Stomach (tissue), 9 donors: ENCODE data around the gene STAT5B. TPM values are rescaled to one million over a fixed set of nuclear protein-coding genes. Genes with fewer than 3 reads are reported as not detected.

Experiments used
- DNase-seq, 2 donors: peaks; one replicate each; pipeline versions ENCODE4 v3.0.0 to v3.0.0-alpha.2; 2013 to 2019
- H3K27ac ChIP-seq, 5 donors: fragments of 200-600 bp in 4 of 5; sonication (generic) in 4 of 5; one replicate each; pipeline ENCODE4 v1.5.1; 2013 to 2019; ENCODE audit warnings: mild to moderate bottlenecking in 1 of 5, moderate library complexity in 1 of 5
- H3K27me3 ChIP-seq, 3 donors: fragments of 200-600 bp; sonication (generic); one replicate each; pipeline ENCODE4 v1.5.1; 2017 to 2019; ENCODE audit warnings: mixed run types in 1 of 3
- H3K36me3 ChIP-seq, 4 donors: fragments of 200-600 bp; sonication (generic); 1 replicate in 3 of 4; 2 replicates in 1 of 4; pipeline ENCODE4 v1.5.1; 2016 to 2019
- H3K4me1 ChIP-seq, 4 donors: fragments of 200-600 bp; sonication (generic); one replicate each; pipeline ENCODE4 v1.5.1; 2016 to 2019
- H3K4me3 ChIP-seq, 4 donors: fragments of 200-600 bp; sonication (generic) in 3 of 4; one replicate each; pipeline ENCODE4 v1.5.1; 2016 to 2019; ENCODE audit warnings: mild to moderate bottlenecking in 1 of 4
- H3K9me3 ChIP-seq, 4 donors: fragments of 200-600 bp; sonication (generic); one replicate each; pipeline ENCODE4 v1.5.1; 2016 to 2019
- EP300 ChIP-seq: sonication (generic); formaldehyde crosslinking; IDR thresholded peaks from one replicate; pipeline ENCODE4 v1.6.1; 2017; ENCODE audit warnings: antibody characterized with exemption
- POLR2A ChIP-seq, 4 donors: fragments of 450-650 bp; IDR thresholded peaks; one replicate each; pipeline ENCODE4 v1.6.1; 2016; ENCODE audit warnings: antibody characterized with exemption in 4 of 4, control low read depth in 2 of 4, mild to moderate bottlenecking in 1 of 4, moderate library complexity in 1 of 4
- POLR2AphosphoS5 ChIP-seq, 3 donors: sonication (generic); formaldehyde crosslinking; IDR thresholded peaks; one replicate each; pipeline ENCODE4 v1.6.1; 2016; ENCODE audit warnings: antibody characterized with exemption in 3 of 3
- WGBS, 5 donors: extraction: QIAGEN DNeasy Blood & Tissue Kit in 3 of 5; methylation state at CpG; one replicate each; pipeline versions ENCODE4 v1.1.5 to v1.1.7; 2013 to 2018; 5-methylcytosine and 5-hydroxymethylcytosine counted together
- intact Hi-C: fragments of 100-400 bp; cut with DNase I; formaldehyde crosslinking; loops from one replicate; pipeline ENCODE4 v1.15.1; 2023; ENCODE audit warnings: low total_unique reads
- polyA plus RNA-seq, 3 donors: library from polyadenylated mRNA; stranded (reverse); fragments of 200-250 nt; gene quantifications; one replicate each; pipeline ENCODE4 v1.2.3, GENCODE V29; 2013
- total RNA-seq, 5 donors: library from RNA; depleted of rRNA; stranded (reverse); fragments of >200 nt; gene quantifications; one replicate each; pipeline versions ENCODE4 v1.1.0 to v1.2.3, GENCODE V29; 2014 to 2016
- TF ChIP-seq, protein P1 (sequence below), 7 experiments: fragments of 450-650 bp in 4 of 7; fragments of 200-600 bp in 3 of 7; sonication (generic) in 3 of 7; IDR thresholded peaks; one replicate each; pipeline ENCODE4 v1.5.1; 2016 to 2019; ENCODE audit warnings: antibody characterized with exemption in 7 of 7, control low read depth in 2 of 7, mild to moderate bottlenecking in 1 of 7
- donor health status: healthy with polysubstance abuse.
- donor health status: Bipolar disorder and iron deficiency.
- donor health status: healthy.

The STAT5B gene
- total and polyA plus RNA-seq, 8 donors, result 18.9 to 86.2 (median 52.4) TPM

DNA sequence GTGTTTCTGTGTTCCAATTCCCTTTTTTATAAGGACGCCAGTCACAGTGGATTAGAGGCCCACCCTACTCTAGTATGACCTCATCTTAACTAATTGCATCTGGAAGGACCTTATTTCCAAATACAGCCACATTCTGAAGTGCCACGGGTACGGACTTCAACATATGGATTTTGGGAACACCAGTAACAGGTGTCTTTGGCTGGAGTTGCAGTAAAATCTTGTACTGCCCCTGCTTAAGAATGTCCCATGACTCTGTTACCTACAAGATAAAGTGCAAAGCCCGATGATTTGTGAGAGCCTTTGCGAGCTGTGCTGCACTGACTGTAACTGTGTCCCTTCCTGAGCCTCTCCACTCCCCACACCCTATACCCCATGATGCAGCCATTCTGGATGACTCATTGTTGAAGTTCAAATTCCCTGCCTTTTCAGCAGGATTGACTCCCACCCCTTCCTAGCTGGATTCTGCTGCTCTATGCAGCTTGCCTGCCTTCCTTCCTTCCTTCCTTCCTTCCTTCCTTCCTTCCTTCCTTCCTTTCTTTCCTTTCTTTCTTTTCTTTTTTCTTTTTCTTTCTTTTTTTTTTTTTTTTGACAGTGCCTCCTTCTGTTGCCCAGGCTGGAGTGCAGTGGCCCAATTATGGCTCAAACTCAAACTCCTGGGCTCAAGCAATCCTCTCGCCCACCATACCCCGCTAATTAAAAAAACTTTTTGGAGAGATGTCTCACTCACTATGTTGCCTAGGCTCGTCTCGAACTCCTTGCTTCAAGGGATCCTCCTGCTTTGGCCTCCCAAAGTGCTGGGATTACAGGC is 93.1 kb downstream of the STAT5B start:
- Histone ChIP-seq H3K4me3 (peak overlapping the region; percentile 49 to 63 (median 54)), H3K27ac (peak overlapping the region in 4 of 5 donors; percentile 74 to 84 (median 81)), H3K36me3 (no peaks in the 10 kb centered on the region), H3K9me3 (no peaks in the 10 kb centered on the region), H3K27me3 (peaks cover 12 to 43% (median 23%) of the 10 kb centered on the region in 3 donors), H3K4me1 (peaks cover 21 to 40% (median 38%) of the 10 kb centered on the region in 4 donors)
- no peak for TF ChIP-seq POLR2AphosphoS5 (IDR thresholded peaks at IDR 0.05)
- no peak for TF ChIP-seq POLR2A (IDR thresholded peaks at IDR 0.05)
- TF ChIP-seq, protein P1, sequence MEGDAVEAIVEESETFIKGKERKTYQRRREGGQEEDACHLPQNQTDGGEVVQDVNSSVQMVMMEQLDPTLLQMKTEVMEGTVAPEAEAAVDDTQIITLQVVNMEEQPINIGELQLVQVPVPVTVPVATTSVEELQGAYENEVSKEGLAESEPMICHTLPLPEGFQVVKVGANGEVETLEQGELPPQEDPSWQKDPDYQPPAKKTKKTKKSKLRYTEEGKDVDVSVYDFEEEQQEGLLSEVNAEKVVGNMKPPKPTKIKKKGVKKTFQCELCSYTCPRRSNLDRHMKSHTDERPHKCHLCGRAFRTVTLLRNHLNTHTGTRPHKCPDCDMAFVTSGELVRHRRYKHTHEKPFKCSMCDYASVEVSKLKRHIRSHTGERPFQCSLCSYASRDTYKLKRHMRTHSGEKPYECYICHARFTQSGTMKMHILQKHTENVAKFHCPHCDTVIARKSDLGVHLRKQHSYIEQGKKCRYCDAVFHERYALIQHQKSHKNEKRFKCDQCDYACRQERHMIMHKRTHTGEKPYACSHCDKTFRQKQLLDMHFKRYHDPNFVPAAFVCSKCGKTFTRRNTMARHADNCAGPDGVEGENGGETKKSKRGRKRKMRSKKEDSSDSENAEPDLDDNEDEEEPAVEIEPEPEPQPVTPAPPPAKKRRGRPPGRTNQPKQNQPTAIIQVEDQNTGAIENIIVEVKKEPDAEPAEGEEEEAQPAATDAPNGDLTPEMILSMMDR (IDR thresholded peaks at IDR 0.05), result no peak
- no peak for TF ChIP-seq EP300
- intact Hi-C loops, result no loop called here
- 65 to 75% (median 72%) methylated on average over 9 of the region's 9 CpGs for WGBS, 5 donors
- peak in 1 of 2 donors; percentile 52 for DNase-seq

DNA sequence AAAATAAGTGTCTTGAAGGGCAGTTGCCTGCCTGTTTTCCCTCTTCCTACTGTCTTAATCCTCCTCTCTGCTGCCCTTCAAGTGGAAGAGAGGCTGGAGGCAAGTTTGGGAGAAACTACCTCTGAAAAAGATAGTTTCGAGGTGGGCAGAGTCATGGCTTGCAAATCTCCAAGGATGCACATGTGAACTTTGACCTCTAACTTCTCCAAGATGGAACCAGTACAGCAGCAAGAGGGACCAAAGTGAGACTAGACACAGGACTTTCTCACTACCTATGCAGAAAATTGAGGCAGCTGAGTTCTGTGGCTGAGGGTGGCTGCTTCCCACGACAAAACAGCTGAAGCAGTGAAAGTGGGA is 94.4 kb downstream of the STAT5B start:
- intact Hi-C loops, result no loop called here
- Histone ChIP-seq H3K9me3 (no peaks in the 10 kb centered on the region), H3K4me1 (peaks cover 21 to 40% (median 38%) of the 10 kb centered on the region in 4 donors), H3K36me3 (no peaks in the 10 kb centered on the region), H3K27me3 (peaks cover 12 to 43% (median 23%) of the 10 kb centered on the region in 3 donors), H3K4me3 (no peak overlapping the region), H3K27ac (no peak overlapping the region)
- TF ChIP-seq POLR2A (IDR thresholded peaks at IDR 0.05) (no peak), POLR2AphosphoS5 (IDR thresholded peaks at IDR 0.05) (no peak), EP300 (no peak)
- TF ChIP-seq, protein P1 (IDR thresholded peaks at IDR 0.05), result no peak
- no peak for DNase-seq
- WGBS, 5 donors, result 77 to 89% (median 79%) methylated on average over 2 of the region's 2 CpGs

- TF ChIP-seq, protein P1 (IDR thresholded peaks at IDR 0.05), result peak in 4 of 7 experiments; percentile 31 to 55 (median 44)
- TF ChIP-seq POLR2AphosphoS5 (IDR thresholded peaks at IDR 0.05) (no peak), POLR2A (IDR thresholded peaks at IDR 0.05) (no peak)
- Histone ChIP-seq H3K4me3 (peak within 1 kb of the TSS; percentile 41 to 55 (median 44)), H3K27me3 (peaks cover 12 to 43% (median 23%) of the 10 kb centered on the region in 3 donors), H3K9me3 (no peaks in the 10 kb centered on the region), H3K36me3 (no peaks in the 10 kb centered on the region), H3K27ac (no peak within 1 kb of the TSS), H3K4me1 (peaks cover 21 to 40% (median 38%) of the 10 kb centered on the region in 4 donors)
- peak; percentile 81 to 82 for DNase-seq
- 5 to 11% (median 6%) methylated on average over 19 to 60 of the region's 60 CpGs for WGBS, 5 donors
- intact Hi-C loops, result no loop called here
Measured at GRCh38 chr17:42180922-42181850, 95.0 kb downstream of the STAT5B start, which contains the start of gene KCNH4. Gene KCNH4, minus strand, starts transcription at chr17:42181142. Its CDS starts 197 bp downstream, at chr17:42180945.

GRCh38 chr17:42180411-42180921 is 95.7 kb downstream of the STAT5B start:
- TF ChIP-seq EP300, result no peak
- no peak for TF ChIP-seq POLR2AphosphoS5 (IDR thresholded peaks at IDR 0.05)
- no peak for TF ChIP-seq POLR2A (IDR thresholded peaks at IDR 0.05)
- TF ChIP-seq, protein P1 (IDR thresholded peaks at IDR 0.05), result no peak
- Histone ChIP-seq H3K27me3 (peaks cover 12 to 43% (median 23%) of the 10 kb centered on the region in 3 donors), H3K9me3 (no peaks in the 10 kb centered on the region), H3K36me3 (no peaks in the 10 kb centered on the region), H3K4me1 (peaks cover 21 to 40% (median 38%) of the 10 kb centered on the region in 4 donors), H3K27ac (no peak overlapping the region), H3K4me3 (peak overlapping the region; percentile 41 to 55 (median 44))
- WGBS, 5 donors, result 2 to 3% (median 2%) methylated on average over 30 to 33 of the region's 33 CpGs
- intact Hi-C loops, result no loop called here
- DNase-seq, result no peak
